ENCODE results near the gene TBC1D22B. TPM values are rescaled to one million over a fixed set of nuclear protein-coding genes. Genes with fewer than 3 reads are reported as not detected.

Gene TBC1D22B
- total RNA-seq, 4 donors from 2014 or later, result 14.2 to 19.6 (median 18.4) TPM

DNA sequence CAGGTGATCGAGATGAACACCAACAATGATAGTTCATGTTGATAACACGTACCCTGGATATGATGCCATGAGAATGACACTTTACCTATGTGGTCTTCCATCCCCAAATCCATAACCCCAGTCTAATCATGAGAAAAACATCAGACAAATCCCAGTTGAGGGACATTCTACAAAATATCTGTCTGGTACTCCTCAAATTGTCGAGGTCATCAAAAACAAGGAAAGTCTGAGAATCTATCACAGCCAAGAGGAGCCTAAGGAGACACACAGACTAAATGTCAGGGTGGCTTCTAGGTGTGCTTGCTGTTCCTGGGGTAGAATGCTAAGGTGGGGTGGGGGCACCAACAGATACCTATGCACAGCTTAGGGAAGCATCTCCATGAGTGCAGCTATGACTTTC is 93.5 kb downstream of the TBC1D22B start:
- DNase-seq (ENCODE audit: low spot score in 2 of 2), result no peak
- no peaks in the 10 kb centered on the region for H3K27me3 ChIP-seq
- WGBS, result 97% methylated on average over 3 of the region's 3 CpGs
- no peaks in the 10 kb centered on the region for H3K36me3 ChIP-seq
- no peaks in the 10 kb centered on the region for H3K9me3 ChIP-seq
- H3K27ac ChIP-seq, result no peak overlapping the region
- no peak overlapping the region for H3K4me3 ChIP-seq
- no peak for TF ChIP-seq EP300 (IDR thresholded peaks at IDR 0.05)
- TF ChIP-seq, protein P1, sequence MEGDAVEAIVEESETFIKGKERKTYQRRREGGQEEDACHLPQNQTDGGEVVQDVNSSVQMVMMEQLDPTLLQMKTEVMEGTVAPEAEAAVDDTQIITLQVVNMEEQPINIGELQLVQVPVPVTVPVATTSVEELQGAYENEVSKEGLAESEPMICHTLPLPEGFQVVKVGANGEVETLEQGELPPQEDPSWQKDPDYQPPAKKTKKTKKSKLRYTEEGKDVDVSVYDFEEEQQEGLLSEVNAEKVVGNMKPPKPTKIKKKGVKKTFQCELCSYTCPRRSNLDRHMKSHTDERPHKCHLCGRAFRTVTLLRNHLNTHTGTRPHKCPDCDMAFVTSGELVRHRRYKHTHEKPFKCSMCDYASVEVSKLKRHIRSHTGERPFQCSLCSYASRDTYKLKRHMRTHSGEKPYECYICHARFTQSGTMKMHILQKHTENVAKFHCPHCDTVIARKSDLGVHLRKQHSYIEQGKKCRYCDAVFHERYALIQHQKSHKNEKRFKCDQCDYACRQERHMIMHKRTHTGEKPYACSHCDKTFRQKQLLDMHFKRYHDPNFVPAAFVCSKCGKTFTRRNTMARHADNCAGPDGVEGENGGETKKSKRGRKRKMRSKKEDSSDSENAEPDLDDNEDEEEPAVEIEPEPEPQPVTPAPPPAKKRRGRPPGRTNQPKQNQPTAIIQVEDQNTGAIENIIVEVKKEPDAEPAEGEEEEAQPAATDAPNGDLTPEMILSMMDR (IDR thresholded peaks at IDR 0.05), result no peak
- no peak for TF ChIP-seq POLR2AphosphoS5 (IDR thresholded peaks at IDR 0.05)
- TF ChIP-seq POLR2A (IDR thresholded peaks at IDR 0.05), result no peak
- H3K4me1 ChIP-seq, result peaks cover 20% of the 10 kb centered on the region

DNA sequence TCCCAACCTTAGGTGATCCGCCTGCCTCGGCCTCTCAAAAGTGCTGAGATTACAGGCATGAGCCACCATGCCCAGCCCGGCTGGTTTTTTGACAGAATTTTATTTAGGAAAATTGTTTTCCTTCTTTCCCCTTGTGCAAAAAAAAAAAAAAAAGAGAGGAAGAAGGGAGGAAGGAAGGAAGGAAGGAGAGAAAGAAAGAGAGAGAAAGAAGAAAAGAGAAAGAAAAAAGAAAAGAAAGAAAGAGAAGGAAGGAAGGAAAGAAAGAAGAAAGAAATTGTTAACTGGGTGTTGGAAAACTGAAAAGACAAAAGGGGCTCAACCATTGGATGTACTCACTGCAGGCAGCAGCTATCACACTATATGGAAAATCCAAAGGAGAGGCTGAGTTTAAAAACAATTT is 94.8 kb downstream of the TBC1D22B start:
- WGBS, result 89% methylated on average over 3 of the region's 3 CpGs
- Histone ChIP-seq H3K4me1 (peaks cover 23% of the 10 kb centered on the region), H3K36me3 (no peaks in the 10 kb centered on the region), H3K27ac (no peak overlapping the region), H3K27me3 (no peaks in the 10 kb centered on the region), H3K4me3 (no peak overlapping the region), H3K9me3 (no peaks in the 10 kb centered on the region)
- DNase-seq (ENCODE audit: low spot score in 2 of 2), result no peak
- TF ChIP-seq POLR2A (IDR thresholded peaks at IDR 0.05) (no peak), EP300 (IDR thresholded peaks at IDR 0.05) (no peak), POLR2AphosphoS5 (IDR thresholded peaks at IDR 0.05) (no peak)
- TF ChIP-seq, protein P1 (IDR thresholded peaks at IDR 0.05), result no peak

DNA sequence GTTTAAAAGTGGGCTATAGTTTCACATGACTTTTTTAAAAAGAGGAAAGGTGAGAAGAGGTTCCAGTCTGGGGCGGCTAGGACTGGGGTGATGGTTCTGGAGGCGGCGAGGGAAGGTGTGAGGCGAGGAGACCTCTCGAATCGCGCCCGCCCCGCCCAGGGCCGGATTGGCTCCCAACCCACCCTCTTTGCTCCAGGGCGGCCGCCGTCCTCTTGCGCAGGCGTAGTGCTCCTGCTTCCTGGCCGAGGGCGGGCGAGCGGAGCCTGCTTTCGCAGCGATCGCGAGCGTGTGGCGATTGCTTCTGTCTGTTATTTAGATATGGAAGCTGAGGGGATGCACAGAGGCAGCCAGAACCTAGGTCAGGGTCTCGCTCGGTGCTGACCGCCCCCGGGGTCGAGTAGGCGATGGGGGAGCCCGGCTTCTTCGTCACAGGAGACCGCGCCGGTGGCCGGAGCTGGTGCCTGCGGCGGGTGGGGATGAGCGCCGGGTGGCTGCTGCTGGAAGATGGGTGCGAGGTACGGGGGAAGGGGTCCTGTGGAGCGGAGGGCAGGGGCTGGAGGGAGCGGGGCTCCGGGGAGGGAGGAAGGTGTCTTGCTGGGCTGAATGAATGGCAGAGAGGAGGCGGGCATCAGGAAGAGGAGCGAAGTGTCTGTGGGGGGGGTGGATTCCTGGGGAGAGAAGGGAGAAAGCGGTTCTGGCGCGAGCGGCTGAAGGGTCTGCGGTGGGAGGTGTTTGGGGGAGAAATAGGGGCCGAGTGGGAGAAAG is 96.4 kb downstream of the TBC1D22B start, which contains the start of gene RNF8:
TSS of gene RNF8 (plus strand) at position 223 of the 765 bp plus-strand sequence. CDS start at position 405, 182 bp downstream.
- peak within 1 kb of the TSS; percentile 16 for H3K27ac ChIP-seq
- no peaks in the 10 kb centered on the region for H3K36me3 ChIP-seq
- peak; percentile 91 to 94 for DNase-seq (ENCODE audit: low spot score in 2 of 2)
- peaks cover 23% of the 10 kb centered on the region for H3K4me1 ChIP-seq
- no peaks in the 10 kb centered on the region for H3K27me3 ChIP-seq
- H3K4me3 ChIP-seq, result peak within 1 kb of the TSS; percentile 79
- WGBS, result 2% methylated on average over 49 of the region's 54 CpGs
- H3K9me3 ChIP-seq, result no peaks in the 10 kb centered on the region
- TF ChIP-seq EP300 (IDR thresholded peaks at IDR 0.05) (no peak), POLR2AphosphoS5 (IDR thresholded peaks at IDR 0.05) (no peak), POLR2A (IDR thresholded peaks at IDR 0.05) (no peak)
- TF ChIP-seq, protein P1 (IDR thresholded peaks at IDR 0.05), result no peak

DNA sequence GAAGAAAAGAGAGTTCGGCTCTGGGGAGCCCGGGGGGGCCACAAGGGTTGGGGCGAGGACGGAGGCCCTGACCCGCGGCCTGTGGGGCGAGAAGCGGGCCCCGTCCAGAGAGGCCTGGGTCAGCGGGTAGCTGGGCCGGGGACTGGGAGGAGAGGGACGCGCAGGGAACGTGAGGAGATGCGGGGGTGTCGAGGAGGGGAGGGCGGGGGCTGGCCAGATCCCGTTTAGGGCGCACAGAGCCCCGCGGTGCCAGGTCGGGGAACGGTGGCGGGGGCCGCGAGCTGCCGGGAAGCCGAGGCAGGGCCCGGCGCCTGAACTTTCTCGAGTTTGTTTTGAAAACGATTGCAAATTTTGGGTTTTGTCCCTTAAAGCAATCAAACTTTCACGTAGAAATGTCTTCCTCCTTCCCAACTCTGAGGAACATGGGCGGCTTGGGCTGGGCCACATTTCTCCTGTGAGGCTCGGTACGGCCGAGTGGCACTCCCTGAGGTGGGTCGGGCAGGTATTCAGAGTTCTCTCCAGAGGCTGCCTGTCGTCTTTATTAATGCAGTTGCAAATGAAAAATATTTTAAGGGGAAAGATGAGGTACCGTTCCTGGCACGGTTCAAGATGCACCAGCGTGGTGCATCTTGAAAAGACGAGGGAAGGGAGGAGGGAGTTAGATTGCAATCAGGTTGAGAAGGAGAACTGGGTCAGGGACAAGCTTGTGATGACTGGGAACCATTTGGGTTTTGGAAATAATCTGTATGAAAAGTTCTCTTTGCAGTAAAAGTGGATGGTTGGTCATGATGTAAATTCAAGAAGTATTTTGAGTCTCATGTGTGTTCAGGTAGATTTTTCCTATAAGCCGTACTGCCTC is 97.2 kb downstream of the TBC1D22B start:
- 5% methylated on average over 34 of the region's 44 CpGs for WGBS
- Histone ChIP-seq H3K4me3 (peak overlapping the region; percentile 79), H3K27ac (peak overlapping the region; percentile 16), H3K4me1 (peaks cover 23% of the 10 kb centered on the region), H3K9me3 (no peaks in the 10 kb centered on the region), H3K27me3 (no peaks in the 10 kb centered on the region), H3K36me3 (no peaks in the 10 kb centered on the region)
- peak; percentile 61 to 80 for DNase-seq (ENCODE audit: low spot score in 2 of 2)
- no peak for TF ChIP-seq POLR2A (IDR thresholded peaks at IDR 0.05)
- TF ChIP-seq EP300 (IDR thresholded peaks at IDR 0.05), result no peak
- no peak for TF ChIP-seq POLR2AphosphoS5 (IDR thresholded peaks at IDR 0.05)
- TF ChIP-seq, protein P1 (IDR thresholded peaks at IDR 0.05), result no peak

DNA sequence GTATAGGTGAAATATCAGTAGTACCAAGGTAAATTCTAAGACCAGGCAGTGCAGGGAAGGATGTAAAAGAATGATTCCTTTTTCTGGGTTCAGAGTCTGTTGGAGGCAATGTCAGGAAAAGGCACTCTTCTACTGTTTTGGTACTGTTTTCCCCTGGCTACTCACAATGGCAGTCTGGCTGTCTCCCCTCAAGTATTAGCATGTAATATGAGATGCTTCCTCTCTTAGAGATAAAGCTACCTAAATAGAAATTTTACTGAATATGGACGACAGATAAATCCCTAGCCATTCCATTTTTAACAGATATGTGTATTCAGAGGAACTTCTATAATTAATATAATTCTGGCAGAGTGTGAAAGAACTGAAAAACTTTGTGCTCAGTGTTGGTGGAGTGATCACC is 99.7 kb downstream of the TBC1D22B start:
- Histone ChIP-seq H3K27me3 (no peaks in the 10 kb centered on the region), H3K36me3 (peaks cover 19% of the 10 kb centered on the region), H3K9me3 (no peaks in the 10 kb centered on the region), H3K4me1 (peaks cover 23% of the 10 kb centered on the region), H3K27ac (no peak overlapping the region), H3K4me3 (no peak overlapping the region)
- TF ChIP-seq EP300 (IDR thresholded peaks at IDR 0.05), result no peak
- TF ChIP-seq POLR2A (IDR thresholded peaks at IDR 0.05), result no peak
- no peak for TF ChIP-seq POLR2AphosphoS5 (IDR thresholded peaks at IDR 0.05)
- TF ChIP-seq, protein P1 (IDR thresholded peaks at IDR 0.05), result no peak
- 77% methylated on average over 1 of the region's 1 CpG for WGBS
- DNase-seq (ENCODE audit: low spot score in 2 of 2), result no peak
